ENCODE data around the gene FBP2. TPM values are rescaled to one million over a fixed set of nuclear protein-coding genes. Genes with fewer than 3 reads are reported as not detected.

FBP2 gene
- total RNA-seq, 1 donor from 2014 or later = not detected

DNA sequence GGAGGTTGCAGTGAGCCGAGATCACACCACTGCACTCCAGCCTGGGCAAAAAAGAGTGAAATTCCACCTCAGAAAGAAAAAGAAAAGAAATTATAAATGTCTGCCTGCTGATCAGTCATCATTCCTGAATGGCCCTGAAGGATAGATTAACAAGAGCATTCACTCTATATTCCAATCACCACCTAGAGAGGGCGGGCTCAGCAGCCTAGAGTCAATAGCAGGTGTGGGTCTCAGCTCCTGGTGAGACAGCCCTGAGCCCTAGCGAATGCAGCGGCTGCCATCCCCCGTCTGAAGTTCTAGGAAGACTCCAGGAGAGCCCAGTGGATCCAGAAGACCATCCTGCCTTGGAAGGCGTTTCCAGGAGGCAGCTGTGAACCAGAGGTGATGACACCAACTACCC, 33.7 kb upstream of the FBP2 start:
- Mint-ChIP-seq H3K9me3 (ENCODE audit: low read depth) (no peaks in the 10 kb centered on the region), H3K4me1 (ENCODE audit: low read depth) (peaks cover 14% of the 10 kb centered on the region), H3K36me3 (ENCODE audit: insufficient read depth) (no peaks in the 10 kb centered on the region), H3K4me3 (ENCODE audit: low read depth) (no peak overlapping the region), H3K27me3 (peaks cover 3% of the 10 kb centered on the region), H3K27ac (no peak overlapping the region)
- no peak for TF ChIP-seq CTCF (IDR thresholded peaks at IDR 0.05; ENCODE audit: unreplicated experiment)
- DNase-seq (ENCODE audit: low spot score, unreplicated experiment) = no peak

DNA sequence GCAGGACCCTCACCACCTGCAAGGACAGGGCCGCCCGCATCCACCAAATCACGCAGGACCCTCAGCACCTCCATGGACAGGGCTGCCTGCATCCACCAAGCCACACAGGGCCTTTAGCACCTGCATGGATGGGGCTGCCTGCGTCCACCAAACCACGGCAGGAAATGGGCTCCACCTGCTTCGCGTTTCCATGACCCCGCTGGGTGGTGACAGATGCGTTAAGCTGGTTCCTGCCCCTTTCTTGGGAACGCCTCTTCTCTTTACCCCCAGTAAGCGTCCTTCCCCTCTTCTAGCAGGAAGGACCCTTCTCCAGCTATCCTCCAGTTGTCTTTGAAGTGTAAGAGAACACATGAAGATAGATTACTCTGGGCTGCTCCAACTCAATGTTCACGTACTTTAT, 32.2 kb upstream of the FBP2 start:
- no peaks in the 10 kb centered on the region for H3K27me3 Mint-ChIP-seq
- H3K36me3 Mint-ChIP-seq (ENCODE audit: insufficient read depth) = no peaks in the 10 kb centered on the region
- H3K27ac Mint-ChIP-seq = no peak overlapping the region
- no peak for DNase-seq (ENCODE audit: low spot score, unreplicated experiment)
- peaks cover 10% of the 10 kb centered on the region for H3K4me1 Mint-ChIP-seq (ENCODE audit: low read depth)
- TF ChIP-seq CTCF (IDR thresholded peaks at IDR 0.05; ENCODE audit: unreplicated experiment) = no peak
- no peak overlapping the region for H3K4me3 Mint-ChIP-seq (ENCODE audit: low read depth)
- no peaks in the 10 kb centered on the region for H3K9me3 Mint-ChIP-seq (ENCODE audit: low read depth)

- H3K9me3 Mint-ChIP-seq (ENCODE audit: low read depth) = no peaks in the 10 kb centered on the region
- no peak for DNase-seq (ENCODE audit: low spot score, unreplicated experiment)
- H3K4me1 Mint-ChIP-seq (ENCODE audit: low read depth) = no peaks in the 10 kb centered on the region
- no peak for TF ChIP-seq CTCF (IDR thresholded peaks at IDR 0.05; ENCODE audit: unreplicated experiment)
- no peak overlapping the region for H3K4me3 Mint-ChIP-seq (ENCODE audit: low read depth)
- H3K36me3 Mint-ChIP-seq (ENCODE audit: insufficient read depth) = no peaks in the 10 kb centered on the region
- no peak overlapping the region for H3K27ac Mint-ChIP-seq
- H3K27me3 Mint-ChIP-seq = no peaks in the 10 kb centered on the region
These were observed 31.0 kb upstream of the FBP2 start for GRCh38 chr9:94624629-94625028.

DNA sequence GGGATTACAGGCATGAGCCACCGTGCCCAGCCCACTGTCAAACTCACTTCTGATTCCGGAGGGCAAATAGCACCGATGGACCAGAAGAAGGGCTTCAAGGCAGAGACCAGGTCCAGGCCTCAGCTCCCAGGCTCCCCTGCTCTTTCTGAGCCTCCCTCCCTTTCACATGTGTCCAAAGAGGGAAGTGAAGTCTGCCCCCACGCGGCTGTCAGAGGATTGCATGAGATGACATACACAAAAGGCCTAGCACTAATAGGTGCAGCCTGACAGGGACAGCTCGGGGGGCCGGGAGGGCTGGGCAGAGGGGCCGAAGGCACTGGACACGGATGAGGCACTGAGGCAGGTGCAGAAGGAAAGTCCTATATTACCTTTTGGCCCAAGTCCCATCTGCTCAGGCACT, 29.6 kb upstream of the FBP2 start:
- no peak overlapping the region for H3K27ac Mint-ChIP-seq

GRCh38 chr9:94622087-94622800, 28.6 kb upstream of the FBP2 start:
- Mint-ChIP-seq H3K27ac (no peak overlapping the region), H3K4me3 (ENCODE audit: low read depth) (no peak overlapping the region), H3K9me3 (ENCODE audit: low read depth) (no peaks in the 10 kb centered on the region), H3K4me1 (ENCODE audit: low read depth) (no peaks in the 10 kb centered on the region), H3K27me3 (no peaks in the 10 kb centered on the region), H3K36me3 (ENCODE audit: insufficient read depth) (no peaks in the 10 kb centered on the region)
- no peak for TF ChIP-seq CTCF (IDR thresholded peaks at IDR 0.05; ENCODE audit: unreplicated experiment)
- no peak for DNase-seq (ENCODE audit: low spot score, unreplicated experiment)

More for the DNA sequence above, 29.6 kb upstream of the FBP2 start:
- Mint-ChIP-seq H3K27me3 (no peaks in the 10 kb centered on the region), H3K4me3 (ENCODE audit: low read depth) (no peak overlapping the region), H3K4me1 (ENCODE audit: low read depth) (no peaks in the 10 kb centered on the region), H3K36me3 (ENCODE audit: insufficient read depth) (no peaks in the 10 kb centered on the region), H3K9me3 (ENCODE audit: low read depth) (no peaks in the 10 kb centered on the region)
- peak; percentile 55 for TF ChIP-seq CTCF (IDR thresholded peaks at IDR 0.05; ENCODE audit: unreplicated experiment)
- DNase-seq (ENCODE audit: low spot score, unreplicated experiment) = peak; percentile 26
